Measurements from ENCODE around the gene RELB. TPM values are rescaled to one million over a fixed set of nuclear protein-coding genes. Genes with fewer than 3 reads are reported as not detected.
A peak's percentile ranks its signal among the peaks of the same experiment; 100 is the strongest.

Gene RELB
- total and polyA plus RNA-seq, 9 of the 15 experiments (the other 6 are each of a cell fraction or from before 2014, with no cell fraction given) = 0.15 to 1.1 (median 0.28) TPM; not detected in 2

GRCh38 chr19:45079063-45079910, 78.0 kb downstream of the RELB start, which contains the start of gene GEMIN7 (continued):
- no peak for TF ChIP-seq KLF16 (IDR thresholded peaks at IDR 0.05)
- TF ChIP-seq ZEB2 (IDR thresholded peaks at IDR 0.05) = peak; percentile 94
- peak; percentile 94 for TF ChIP-seq RBFOX2 (IDR thresholded peaks at IDR 0.05; ENCODE audit: low read depth, low read length)
- no peak for TF ChIP-seq STAT6 (CRISPR knock-in tag; IDR thresholded peaks at IDR 0.05)
- TF ChIP-seq ZNF561 (CRISPR knock-in tag; conservative IDR thresholded peaks at IDR 0.05) = no peak
- peak; percentile 93 for TF ChIP-seq ZNF592 (IDR thresholded peaks at IDR 0.05)
- TF ChIP-seq ZBTB8A (IDR thresholded peaks at IDR 0.05; ENCODE audit: partially characterized antibody) = no peak
- TF ChIP-seq, protein P1, sequence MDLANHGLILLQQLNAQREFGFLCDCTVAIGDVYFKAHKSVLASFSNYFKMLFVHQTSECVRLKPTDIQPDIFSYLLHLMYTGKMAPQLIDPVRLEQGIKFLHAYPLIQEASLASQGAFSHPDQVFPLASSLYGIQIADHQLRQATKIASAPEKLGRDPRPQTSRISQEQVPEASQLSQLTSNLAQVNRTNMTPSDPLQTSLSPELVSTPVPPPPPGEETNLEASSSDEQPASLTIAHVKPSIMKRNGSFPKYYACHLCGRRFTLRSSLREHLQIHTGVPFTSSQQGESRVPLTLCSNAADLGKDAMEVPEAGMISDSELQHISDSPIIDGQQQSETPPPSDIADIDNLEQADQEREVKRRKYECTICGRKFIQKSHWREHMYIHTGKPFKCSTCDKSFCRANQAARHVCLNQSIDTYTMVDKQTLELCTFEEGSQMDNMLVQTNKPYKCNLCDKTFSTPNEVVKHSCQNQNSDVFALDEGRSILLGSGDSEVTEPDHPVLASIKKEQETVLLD (IDR thresholded peaks at IDR 0.05) = no peak
- no peak for TF ChIP-seq HNRNPK (IDR thresholded peaks at IDR 0.05; ENCODE audit: low read depth, low read length, poor library complexity, severe bottlenecking)
- TF ChIP-seq, protein P2, sequence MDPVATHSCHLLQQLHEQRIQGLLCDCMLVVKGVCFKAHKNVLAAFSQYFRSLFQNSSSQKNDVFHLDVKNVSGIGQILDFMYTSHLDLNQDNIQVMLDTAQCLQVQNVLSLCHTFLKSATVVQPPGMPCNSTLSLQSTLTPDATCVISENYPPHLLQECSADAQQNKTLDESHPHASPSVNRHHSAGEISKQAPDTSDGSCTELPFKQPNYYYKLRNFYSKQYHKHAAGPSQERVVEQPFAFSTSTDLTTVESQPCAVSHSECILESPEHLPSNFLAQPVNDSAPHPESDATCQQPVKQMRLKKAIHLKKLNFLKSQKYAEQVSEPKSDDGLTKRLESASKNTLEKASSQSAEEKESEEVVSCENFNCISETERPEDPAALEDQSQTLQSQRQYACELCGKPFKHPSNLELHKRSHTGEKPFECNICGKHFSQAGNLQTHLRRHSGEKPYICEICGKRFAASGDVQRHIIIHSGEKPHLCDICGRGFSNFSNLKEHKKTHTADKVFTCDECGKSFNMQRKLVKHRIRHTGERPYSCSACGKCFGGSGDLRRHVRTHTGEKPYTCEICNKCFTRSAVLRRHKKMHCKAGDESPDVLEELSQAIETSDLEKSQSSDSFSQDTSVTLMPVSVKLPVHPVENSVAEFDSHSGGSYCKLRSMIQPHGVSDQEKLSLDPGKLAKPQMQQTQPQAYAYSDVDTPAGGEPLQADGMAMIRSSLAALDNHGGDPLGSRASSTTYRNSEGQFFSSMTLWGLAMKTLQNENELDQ (CRISPR knock-in tag; IDR thresholded peaks at IDR 0.05; ENCODE audit: borderline replicate concordance) = no peak
- no peak for TF ChIP-seq ZNF780A (CRISPR knock-in tag; IDR thresholded peaks at IDR 0.05)
- TF ChIP-seq, protein P3, sequence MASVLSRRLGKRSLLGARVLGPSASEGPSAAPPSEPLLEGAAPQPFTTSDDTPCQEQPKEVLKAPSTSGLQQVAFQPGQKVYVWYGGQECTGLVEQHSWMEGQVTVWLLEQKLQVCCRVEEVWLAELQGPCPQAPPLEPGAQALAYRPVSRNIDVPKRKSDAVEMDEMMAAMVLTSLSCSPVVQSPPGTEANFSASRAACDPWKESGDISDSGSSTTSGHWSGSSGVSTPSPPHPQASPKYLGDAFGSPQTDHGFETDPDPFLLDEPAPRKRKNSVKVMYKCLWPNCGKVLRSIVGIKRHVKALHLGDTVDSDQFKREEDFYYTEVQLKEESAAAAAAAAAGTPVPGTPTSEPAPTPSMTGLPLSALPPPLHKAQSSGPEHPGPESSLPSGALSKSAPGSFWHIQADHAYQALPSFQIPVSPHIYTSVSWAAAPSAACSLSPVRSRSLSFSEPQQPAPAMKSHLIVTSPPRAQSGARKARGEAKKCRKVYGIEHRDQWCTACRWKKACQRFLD (CRISPR knock-in tag; IDR thresholded peaks at IDR 0.05) = 0 out of 2 replicates have a peak, but pooled peaks have one; percentile 23
- TF ChIP-seq MAFK (IDR thresholded peaks at IDR 0.05; ENCODE audit: low read length) = no peak
- no peak for TF ChIP-seq SLC30A9 (CRISPR knock-in tag; IDR thresholded peaks at IDR 0.05)

All from K562 (cell line).